HG03575 (cell line): ENCODE measurements around the gene TPST1.

ENCODE experiments used
- ATAC-seq: cut with Tn5 transposase; IDR thresholded peaks from one replicate; pipeline ENCODE4 v1.9.1; 2021; ENCODE audit not compliant: unreplicated experiment, insufficient number of reproducible peaks, low FRiP score; ENCODE audit errors: extremely low read depth

The TPST1 gene

DNA sequence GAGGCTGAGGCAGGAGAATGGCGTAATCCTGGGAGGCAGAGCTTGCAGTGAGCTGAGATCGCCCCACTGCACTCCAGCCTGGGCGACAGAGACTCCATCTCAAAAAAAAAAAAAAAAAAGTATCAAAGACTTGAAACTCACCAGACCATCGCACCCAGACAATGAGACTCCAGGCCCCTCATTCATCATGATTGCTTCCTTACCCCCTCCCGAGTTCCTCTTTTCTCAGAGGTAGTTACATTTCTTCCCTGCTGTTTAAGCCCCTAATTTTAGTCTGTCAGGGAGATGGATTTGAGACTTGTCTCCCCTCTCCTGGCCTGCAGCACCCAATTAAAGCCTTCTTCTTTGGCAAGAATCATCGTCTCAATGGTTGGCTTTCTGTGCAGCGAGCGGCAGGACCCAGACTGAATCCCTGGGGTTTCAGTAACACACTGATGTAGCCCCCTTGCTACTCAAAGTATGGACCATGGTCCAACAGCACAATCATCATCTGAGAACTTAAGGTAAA is 19.4 kb upstream of the TPST1 start:
- no peak for ATAC-seq

GRCh38 chr7:66186991-66187390 is 18.1 kb upstream of the TPST1 start:
- no peak for ATAC-seq

GRCh38 chr7:66187905-66188304 is 17.2 kb upstream of the TPST1 start:
- no peak for ATAC-seq

DNA sequence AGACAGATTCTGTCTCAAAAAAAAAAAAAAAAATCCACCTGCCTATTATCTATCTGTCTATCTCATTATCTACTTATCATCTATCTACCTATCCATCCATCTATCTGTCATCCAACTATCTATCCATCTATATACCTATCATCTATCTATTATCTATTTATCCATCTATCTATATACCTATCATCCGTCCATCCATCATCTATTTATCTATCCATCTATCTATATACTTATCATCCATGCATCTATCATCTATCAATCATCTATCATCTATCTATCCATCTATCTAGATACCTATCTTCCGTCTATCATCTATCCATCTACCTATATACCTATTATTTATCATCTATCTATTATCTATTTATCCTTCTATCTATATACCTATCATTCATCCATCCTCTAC is 16.5 kb upstream of the TPST1 start:
- no peak for ATAC-seq

DNA sequence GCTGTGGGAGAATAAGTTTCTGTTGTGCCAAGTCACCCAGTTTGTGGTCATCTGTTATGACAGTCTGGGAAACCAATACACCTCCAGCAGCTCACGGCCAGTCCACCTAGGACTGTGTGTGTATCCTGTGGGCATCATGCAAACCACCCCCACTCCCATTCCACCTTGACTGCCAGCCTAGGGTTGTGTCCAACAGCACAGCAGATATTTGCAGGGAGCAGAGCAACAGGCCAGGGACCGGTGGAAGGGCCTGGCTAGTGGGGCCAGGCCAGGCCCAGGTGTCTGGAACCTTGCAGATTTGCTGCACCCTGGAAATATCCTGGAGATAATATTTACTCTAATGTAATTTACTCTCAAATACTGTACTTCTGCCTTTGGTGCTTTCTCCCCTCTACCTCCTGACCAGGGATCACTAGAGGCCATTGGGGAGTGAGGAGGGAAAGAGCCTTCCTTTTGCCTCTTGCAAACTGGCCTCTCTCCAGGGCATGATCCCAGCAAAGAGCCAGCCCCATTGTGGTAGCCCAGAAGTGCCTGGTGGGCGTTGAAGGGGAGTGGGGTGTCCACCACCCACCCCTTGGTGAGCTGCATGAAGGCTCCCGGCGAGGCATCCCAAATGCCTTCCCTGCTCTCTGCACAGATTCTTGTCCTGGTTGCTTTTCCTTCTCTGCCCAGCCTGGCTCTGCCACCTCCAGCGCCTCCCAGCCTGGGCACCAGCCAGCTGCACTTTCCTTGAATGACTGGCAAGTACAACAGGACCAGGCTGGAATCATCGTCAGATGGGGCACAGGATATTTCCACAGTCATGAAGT is 15.2 kb upstream of the TPST1 start:
- no peak for ATAC-seq

- no peak for ATAC-seq
Observed at GRCh38 chr7:66190504-66190857, 14.7 kb upstream of the TPST1 start.

DNA sequence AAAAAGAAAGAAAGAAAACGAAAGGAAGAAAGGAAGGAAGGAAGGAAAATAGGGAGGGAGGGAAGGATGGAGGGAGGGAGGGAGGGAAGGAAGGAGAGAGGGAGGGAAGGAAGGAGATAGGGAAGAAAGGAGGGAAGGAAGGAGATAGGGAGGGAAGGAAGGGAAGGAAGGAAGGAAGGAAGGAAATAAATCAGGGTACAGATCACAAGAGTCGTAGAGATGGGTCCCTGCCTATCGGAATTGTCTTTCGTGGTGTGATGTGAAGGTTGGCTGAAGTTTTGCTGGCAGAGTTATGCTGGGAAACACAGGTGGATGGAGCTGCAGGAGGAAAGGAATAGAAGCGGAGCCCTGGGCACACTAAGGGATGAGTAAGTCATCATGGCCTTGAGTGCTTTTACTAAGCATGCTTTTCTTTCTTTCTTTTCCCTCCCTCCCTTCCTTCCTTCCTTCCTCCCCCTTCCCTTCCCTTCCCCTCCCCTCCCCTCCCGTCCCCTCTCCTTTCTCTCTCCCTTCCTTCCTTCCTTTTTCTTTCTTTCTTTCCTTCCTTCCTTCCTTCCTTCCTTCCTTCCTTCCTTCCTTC is 11.9 kb upstream of the TPST1 start:
- no peak for ATAC-seq

GRCh38 chr7:66198469-66198868 is 6.7 kb upstream of the TPST1 start:
- no peak for ATAC-seq

DNA sequence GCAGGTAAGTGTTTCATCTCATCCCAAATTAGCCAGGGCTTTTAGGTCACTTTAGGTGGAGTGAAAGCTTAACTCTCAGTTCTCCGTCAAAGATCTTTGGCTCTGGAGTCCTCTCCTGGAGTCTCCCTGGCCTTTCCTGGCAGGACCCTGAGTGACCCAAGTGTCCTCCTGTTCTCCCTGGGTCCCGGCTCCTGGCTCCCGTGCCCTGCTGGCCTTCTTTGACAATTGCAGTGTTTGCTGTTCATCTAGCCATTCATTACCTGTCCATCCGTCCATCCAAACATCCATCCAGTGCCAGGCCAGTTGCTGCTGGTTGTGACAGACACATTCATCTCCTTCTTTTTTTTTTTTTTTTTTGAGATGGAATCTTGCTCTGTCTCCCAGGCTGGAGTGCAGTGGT is 6.2 kb upstream of the TPST1 start:
- ATAC-seq: no peak

GRCh38 chr7:66202441-66202840 is 2.7 kb upstream of the TPST1 start:
- no peak for ATAC-seq

- ATAC-seq: no peak
Observed at GRCh38 chr7:66205741-66206090, 582 bp downstream of the TPST1 start.

DNA sequence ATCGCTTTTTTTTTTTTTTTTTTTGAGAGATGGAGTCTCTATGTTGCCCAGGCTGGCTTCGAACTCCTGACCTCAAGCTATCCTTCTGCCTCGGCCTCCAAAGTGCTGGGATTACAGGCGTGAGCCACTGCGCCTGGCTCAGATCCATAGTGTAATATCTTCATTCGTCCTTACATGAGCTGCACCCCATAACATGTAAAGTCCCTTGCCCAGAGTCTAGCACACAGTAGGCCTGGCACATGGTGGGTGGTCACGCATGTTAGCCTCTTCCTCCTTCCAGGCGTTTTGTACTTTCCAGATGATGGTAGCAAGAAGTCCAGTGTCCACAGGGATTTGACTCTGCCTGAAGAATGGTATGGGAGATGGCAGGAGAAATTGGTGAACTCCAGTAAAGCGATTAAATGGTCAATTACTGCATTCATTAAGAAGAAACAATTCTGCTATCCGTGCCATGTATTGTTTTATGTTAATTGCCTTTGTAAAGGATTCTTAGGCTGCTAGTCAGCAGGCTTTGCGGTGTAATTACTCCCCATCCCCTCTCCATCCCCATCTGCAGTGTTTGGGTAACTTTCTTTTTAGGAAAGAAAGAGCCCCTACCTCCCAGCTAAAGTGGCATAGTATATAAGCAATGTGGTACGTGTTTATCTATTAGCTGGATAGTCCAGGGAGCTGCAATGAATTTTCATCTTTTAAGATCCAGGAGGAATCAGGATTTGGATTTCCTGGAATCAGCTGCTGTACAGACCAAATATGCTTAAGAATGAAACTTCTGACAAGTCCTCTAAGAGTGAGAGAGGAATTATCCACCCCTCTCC is 1.2 kb downstream of the TPST1 start:
- ATAC-seq: no peak

DNA sequence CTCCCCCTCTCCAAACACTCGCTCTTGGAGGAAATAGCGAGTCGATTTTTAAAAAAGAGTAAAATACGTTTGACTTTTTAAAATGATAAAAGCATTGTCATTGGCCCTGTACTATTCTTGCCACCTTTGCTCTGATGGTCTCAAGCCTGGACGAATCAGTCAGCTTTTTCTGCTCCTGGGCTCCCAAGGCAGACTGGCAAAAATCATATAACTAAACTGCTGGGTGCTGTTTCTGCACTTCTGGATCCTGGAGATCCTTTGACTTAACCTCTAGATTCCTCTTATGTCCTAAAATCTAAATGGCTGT is 1.8 kb downstream of the TPST1 start:
- no peak for ATAC-seq

DNA sequence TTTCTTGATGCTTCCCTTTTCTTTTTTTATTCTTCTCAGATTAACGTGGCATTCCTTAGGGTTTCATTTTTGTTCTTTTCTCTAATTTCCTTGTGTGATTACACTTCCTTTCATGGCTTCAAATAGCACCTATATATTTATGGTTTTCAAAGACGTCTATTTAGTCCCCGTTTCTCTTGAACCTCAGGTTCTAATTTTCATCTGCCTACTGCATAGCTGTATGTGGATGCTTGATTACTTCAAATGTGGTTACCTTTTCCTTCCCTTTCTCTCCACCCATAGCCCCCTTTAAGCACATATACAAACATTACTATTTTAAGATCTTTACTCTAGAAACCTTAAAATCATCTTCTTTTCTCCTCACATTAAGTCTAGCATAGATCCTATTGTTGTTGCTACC is 2.4 kb downstream of the TPST1 start:
- no peak for ATAC-seq

DNA sequence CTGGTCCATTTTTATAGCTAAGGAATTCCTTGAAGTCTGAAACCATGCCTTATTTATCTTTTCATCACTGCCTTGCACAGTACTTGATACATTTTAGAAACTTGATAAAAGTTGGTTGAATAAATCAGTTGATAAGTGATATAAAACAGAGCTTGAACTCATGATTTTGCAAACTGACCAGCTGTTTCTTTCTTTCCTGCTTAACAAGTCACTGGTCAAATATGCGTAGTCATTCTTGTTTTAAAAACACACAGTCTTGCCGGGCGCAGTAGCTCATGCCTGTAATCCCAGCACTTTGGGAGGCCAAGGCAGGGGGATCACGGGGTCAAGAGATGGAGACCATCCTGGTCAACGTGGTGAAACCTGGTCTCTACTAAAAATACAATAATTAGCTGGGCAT is 6.3 kb downstream of the TPST1 start:
- no peak for ATAC-seq

- no peak for ATAC-seq
Observed at GRCh38 chr7:66213637-66214036, 8.5 kb downstream of the TPST1 start.

DNA sequence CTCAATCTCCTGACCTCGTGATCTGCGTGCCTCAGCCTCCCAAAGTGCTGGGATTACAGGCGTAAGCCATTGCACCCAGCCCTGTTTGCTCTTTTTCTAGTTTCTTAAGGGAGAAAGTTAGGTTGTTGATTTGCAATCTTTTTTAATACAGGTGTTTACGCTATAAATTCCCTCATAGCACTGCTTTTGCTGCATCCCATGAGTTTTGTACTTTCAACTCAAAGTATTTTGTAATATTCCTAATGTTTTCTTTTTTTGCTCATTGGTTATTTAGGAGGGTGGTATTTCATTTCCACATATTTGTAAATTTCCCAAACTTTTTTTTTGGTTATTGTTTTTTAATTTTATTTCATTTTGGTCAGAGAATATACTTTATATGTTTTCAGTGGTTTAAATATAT is 11.6 kb downstream of the TPST1 start:
- no peak for ATAC-seq

- no peak for ATAC-seq
Observed at GRCh38 chr7:66219805-66220204, 14.7 kb downstream of the TPST1 start.

DNA sequence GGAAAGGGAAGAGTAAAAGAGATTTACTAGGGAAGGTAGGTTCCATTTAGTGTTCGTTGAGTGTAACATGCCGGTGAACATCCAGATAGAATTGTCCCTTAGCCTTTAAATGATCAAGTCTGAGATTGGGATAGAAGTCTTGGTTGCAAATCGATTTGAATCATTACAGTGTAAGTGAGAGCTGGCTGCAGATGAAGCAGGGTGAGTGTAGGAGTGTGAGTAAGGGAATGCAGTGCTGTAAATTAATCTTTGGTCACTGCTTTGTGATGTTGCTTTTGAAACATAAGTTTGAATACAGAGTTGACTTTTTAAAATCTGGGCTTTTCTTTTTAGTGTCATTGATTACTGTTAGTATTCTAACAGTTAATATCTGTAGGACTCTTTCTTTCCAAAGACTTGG is 16.3 kb downstream of the TPST1 start:
- no peak for ATAC-seq

DNA sequence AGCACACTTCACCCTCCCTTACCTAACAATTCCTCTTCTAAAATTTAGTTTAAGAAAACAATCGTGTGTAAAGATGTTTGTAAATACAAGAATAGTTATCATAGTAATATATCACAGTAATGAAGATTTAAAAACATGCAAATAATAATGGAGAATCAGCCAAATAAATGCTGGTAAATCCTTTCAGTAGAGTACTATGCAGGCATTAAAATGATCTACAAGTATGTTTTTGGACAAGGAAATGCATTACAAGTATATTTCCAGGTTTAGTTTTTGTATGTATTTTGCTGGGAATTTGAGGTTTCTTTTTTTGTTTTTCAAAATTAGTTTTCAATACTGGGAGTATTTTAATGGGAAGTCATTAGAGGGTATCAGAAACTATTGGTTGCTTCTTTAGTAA is 22.7 kb downstream of the TPST1 start:
- ATAC-seq: no peak
